Gastrocnemius medialis (tissue), 4 donors: ENCODE data around the gene TMEM132C.

Experiments
- CTCF ChIP-seq, 5 experiments: fragments of 450-650 bp in 3 of 5; fragments of 200-600 bp in 2 of 5; sonication (generic) in 2 of 5; IDR thresholded peaks in 4 of 5; conservative IDR thresholded peaks in 1 of 5; 1 replicate in 4 of 5; 2 replicates in 1 of 5; pipeline ENCODE4 v1.5.1; 2016 to 2019; ENCODE audit warnings: antibody characterized with exemption in 5 of 5, mild to moderate bottlenecking in 3 of 5, moderate library complexity in 3 of 5
- POLR2A ChIP-seq, 2 donors: fragments of 450-650 bp; IDR thresholded peaks; one replicate each; pipeline ENCODE4 v1.6.1; 2017; ENCODE audit warnings: antibody characterized with exemption in 2 of 2, mild to moderate bottlenecking in 2 of 2, moderate library complexity in 2 of 2

- TF ChIP-seq POLR2A (IDR thresholded peaks at IDR 0.05) (no peak), CTCF (IDR thresholded peaks at IDR 0.05 in 4 of 5, conservative IDR thresholded peaks at IDR 0.05 in 1 of 5) (no peak)
Observed at GRCh38 chr12:128639089-128639488, 372.1 kb downstream of the TMEM132C start.
